HG03565 (cell line): ENCODE data around the gene GBF1.

Source experiments
- ATAC-seq: cut with Tn5 transposase; IDR thresholded peaks from one replicate; pipeline ENCODE4 v1.9.1; 2021; ENCODE audit warnings: mild to moderate bottlenecking, moderate library complexity; ENCODE audit not compliant: unreplicated experiment

Gene GBF1

GRCh38 chr10:102416695-102417094, 171.4 kb downstream of the GBF1 start:
- ATAC-seq = no peak

- ATAC-seq = no peak
Observed at GRCh38 chr10:102418622-102419268, 173.4 kb downstream of the GBF1 start, which contains the start of gene PSD. TSS of gene PSD (minus strand) at chr10:102418785. CDS start at chr10:102417038, 1,747 bp downstream.

DNA sequence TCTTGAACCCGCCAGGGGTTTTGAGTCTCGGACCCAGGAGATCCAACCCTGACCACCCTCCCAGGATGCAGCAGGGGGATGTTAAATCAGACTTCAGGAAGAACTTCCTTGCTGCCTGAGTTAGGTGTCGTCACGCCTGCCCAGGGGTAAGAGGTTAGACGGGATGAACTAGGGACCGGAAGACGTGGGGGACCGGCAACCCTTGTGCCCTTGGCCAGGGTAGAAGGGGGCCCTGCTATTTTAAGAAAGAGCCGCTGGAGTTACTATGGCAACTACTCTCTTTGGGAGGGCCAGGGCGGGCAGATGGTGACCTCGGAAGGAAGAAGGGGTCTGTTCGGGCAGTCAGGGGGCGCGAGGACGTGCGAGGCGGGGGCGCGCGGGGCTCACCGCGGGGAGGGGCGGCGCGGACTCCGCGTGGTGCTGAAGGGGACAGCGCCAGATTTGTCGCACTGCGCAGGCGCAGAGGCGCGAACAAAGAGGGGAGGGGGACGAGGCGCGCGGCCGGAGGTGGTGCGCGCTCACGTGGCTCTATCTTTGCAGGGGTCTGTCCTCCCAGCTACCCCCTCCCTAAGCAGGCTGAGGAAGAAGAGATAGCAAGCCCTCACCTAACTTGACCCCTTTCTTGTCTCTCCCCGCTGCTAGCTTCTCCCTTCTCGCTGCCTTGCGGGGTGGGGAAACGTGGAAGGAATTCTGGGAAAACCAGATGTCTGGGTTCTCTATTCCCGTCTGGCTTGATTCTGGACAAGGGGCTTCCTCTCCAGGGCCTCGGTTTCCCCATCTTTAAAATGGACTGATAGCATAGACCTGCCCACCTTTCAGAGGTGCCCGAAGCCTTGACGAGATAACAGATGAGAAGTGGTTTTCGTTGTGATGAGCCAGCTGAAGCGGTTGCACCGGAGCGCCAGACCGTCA, 174.2 kb downstream of the GBF1 start:
- ATAC-seq = no peak

- no peak for ATAC-seq
Observed at GRCh38 chr10:102420181-102420713, 174.9 kb downstream of the GBF1 start.

GRCh38 chr10:102420714-102421506, 175.6 kb downstream of the GBF1 start, which contains the start of gene FBXL15:
TSS of gene FBXL15 (plus strand) at chr10:102420836. CDS start at chr10:102421130, 294 bp downstream.
- peak; percentile 60 for ATAC-seq

DNA sequence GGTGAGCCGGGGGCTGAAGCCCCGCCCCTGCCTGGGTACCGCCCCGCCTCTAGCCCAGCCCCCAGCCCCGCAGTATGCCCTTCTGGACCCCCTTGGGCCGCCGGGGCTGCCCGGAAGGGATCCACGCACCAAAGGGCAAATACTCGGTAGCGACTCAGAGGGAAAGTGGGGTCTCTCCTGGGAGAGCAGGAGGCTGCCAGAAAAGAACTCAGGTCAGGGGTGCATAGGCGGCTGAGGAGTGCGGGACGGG, 176.1 kb downstream of the GBF1 start:
- ATAC-seq = no peak

DNA sequence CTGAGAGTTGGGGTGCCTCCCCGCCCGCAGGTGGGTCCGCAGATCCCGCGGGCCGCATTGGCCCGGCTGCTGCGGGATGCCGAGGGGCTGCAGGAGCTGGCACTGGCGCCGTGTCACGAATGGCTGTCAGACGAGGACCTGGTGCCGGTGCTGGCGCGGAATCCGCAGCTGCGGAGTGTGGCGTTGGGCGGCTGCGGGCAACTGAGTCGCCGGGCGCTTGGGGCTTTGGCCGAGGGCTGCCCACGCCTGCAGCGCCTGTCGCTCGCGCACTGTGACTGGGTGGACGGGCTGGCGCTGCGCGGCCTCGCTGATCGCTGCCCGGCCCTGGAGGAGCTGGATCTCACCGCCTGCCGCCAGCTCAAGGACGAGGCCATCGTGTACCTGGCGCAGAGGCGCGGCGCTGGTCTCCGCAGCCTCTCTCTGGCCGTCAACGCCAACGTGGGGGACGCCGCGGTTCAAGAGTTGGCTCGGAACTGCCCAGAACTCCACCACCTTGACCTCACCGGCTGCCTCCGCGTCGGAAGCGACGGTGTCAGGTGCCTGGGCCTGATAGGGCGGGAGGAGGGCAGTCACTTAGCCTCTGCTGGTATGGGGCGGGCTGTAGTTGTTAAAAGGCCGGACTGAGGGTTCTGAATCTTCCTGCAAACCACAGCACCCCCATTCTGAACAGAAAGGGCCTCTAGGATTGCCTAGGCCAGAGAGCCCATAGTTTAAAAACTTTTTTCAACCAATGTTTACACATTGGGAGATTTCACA, 176.6 kb downstream of the GBF1 start:
- no peak for ATAC-seq

DNA sequence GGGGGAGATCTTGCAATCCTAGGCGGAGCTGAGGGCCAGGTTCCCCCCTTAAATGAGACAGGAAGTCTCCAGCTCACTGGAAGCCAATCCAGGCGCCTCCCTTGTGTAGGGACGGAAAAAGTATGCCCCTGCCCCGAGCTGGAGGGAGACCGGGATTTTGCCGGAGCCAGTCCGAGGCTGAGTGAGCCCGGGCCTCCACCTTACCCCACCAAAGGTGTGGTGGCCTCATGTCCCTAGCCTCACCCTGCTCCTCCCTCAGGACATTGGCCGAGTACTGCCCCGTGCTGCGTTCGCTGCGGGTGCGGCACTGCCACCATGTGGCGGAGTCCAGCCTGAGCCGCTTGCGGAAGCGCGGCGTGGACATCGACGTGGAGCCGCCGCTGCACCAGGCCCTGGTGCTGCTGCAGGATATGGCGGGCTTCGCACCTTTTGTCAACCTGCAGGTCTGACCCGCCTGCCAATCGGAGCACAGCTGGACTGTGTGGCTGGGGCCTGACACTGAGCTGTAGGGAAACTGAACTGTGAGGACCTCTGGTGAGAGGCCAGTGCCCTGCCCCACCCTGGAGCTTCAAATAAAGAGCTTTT, 177.3 kb downstream of the GBF1 start:
- no peak for ATAC-seq

- no peak for ATAC-seq
Observed at GRCh38 chr10:102423372-102423968, 178.1 kb downstream of the GBF1 start.

DNA sequence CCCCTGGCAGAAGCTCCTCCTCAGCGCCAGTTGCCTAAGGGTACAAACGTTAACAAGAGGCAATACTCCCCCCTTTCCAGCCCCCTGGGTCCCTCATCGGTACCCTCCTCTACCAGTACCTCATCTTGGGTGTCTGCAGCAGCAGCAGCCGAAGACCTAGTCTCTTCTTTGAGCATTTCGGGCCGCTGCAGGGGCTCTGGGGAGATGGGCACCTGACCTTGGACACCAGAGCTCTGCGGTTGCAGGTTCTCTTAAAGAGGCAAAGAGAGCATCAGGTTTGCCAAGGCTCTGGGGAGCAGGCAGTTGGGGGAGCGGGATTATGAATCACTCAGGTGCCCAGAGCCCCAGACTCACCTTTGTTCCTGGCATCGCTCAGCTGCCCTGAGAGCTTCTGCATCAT, 178.8 kb downstream of the GBF1 start:
- no peak for ATAC-seq

GRCh38 chr10:102424916-102425315, 179.6 kb downstream of the GBF1 start:
- ATAC-seq = no peak

DNA sequence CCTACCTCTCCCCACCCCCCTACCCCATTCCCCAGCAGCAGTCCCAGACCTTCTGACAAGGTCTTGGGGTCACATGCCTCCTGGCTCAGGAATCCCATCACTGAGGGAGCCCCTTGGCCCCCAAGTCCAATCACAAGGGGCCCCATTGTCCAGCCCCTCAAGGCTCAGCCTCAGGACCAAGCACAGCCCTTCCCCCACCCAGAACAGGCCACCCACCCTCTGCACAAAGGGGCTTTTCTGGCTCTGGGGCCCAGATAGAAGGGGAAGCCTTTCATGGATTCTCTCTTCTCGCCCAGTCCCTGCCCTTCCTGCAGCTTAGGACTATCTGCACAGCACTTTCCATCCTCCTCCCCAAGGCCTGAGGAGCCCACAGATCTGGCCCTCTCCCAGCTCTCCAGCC, 180.1 kb downstream of the GBF1 start:
- ATAC-seq = no peak

DNA sequence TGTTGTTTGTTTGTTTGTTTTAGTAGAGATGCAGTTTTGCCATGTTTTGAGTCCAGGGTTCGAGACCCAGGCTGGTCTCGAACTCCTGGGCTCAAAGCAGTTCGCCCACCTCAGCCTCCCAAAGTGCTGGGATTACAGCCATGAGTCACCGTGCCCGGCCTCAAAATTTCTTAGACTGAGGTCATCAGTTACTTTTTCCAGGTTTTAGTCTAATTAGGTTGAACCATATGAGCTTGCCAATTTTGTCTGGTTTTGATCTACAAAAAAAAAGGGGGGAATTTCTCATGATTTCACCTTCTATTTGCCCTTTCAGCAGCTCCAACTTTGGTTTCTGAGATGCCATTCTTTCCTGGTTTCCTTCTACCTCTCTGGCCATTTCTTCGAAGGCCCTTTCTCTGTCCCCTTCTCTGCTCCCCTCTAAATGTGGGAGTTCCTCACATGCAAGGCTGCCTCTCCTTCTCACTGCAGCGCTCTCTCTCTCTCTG, 181.5 kb downstream of the GBF1 start:
- ATAC-seq = no peak

DNA sequence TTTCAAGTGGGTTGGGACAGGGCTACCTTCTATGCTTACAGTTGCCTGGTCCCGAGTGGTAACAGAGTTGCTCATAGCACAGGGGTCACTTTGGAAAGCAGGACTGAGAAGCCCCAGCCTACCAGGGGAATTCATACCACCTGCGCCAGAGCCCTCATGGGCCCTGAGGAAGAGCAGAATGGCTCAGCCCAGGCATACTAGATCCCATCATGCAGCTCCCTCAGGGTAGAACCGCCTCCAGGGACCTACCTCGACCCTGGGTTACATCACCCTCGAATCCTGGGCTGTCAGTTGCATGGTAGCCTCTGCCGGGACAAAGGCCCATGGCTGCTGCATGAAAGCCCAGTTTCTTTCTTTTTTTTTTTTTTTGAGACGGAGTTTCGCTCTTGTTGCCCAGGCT, 184.1 kb downstream of the GBF1 start:
- ATAC-seq = no peak

DNA sequence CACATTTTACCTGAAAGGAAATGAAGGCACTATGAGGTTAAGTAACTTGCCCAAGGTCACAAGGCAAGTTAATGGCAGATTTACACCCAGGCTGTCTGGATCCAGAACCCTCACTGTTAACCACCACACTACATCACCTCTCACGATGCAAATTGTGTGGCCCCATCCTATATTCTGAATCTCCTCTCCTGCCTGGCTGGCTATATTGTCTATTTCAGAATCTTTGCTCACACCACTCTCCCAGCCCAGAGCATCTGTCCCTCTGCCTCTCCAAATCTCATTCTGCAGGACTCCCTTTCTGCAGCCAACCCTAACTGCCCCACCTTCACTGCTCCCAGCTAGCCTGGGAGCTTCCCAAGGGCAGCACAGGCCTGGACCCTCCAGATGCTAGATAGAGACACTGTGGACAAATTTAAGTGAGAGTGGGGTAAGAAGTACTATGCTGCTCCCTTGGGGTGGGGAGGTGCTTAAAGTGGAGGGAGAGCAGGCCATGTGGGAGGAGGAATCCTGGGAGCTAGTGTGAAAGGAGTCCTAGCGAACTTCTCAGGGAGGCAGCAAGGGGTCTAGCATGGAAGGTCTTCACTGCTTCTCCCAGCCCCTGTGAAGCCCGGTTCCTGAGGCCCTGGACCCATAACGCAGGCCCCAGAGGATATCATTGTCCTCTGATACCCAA, 186.3 kb downstream of the GBF1 start:
- no peak for ATAC-seq
